Measurements from ENCODE around the gene GJB2. TPM values are rescaled to one million over a fixed set of nuclear protein-coding genes. Genes with fewer than 3 reads are reported as not detected.

The GJB2 gene
- total RNA-seq = 3.3 and 3.6 TPM in 2 replicates

DNA sequence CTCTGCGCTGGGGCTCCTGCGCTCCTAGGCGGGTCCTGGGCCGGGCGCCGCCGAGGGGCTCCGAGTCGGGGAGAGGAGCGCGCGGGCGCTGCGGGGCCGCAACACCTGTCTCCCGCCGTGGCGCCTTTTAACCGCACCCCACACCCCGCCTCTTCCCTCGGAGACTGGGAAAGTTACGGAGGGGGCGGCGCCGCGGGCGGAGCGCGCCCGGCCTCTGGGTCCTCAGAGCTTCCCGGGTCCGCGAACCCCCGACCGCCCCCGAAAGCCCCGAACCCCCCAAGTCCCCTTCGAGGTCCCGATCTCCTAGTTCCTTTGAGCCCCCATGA is at the start of gene GJB2:
TSS of gene GJB2 (minus strand) at position 103 of the 326 bp plus-strand sequence. CDS start 3,357 bp downstream, outside the sequence.
- Mint-ChIP-seq H3K4me1 (peaks cover 30% of the 10 kb centered on the region), H3K27ac (peak within 1 kb of the TSS; percentile 26), H3K9me3 (no peaks in the 10 kb centered on the region), H3K36me3 (ENCODE audit: low read depth) (no peaks in the 10 kb centered on the region), H3K4me3 (peak within 1 kb of the TSS; percentile 69), H3K27me3 (peaks cover 62% of the 10 kb centered on the region)
- intact Hi-C loops (cut with micrococcal nuclease) = no loop called here
- peak; percentile 75 for DNase-seq

DNA sequence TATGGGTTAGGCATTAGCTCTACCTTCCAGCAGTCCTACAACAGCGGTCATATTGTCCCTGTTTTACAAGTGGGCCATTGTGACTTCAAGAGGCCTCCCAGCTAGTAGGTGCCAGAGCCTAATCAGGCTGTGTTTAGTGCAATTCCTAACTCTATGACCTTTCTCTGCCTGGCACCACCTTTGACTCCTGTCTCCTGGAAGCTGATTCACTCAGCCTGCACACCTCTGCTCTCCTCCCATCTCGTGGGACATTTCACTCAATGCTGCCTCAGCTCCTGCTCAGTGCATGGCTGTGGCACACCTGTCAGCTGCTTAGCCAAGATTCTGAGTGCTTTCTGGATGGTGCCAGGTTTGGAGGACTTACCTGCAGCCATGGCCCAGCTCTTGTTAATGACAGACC is 48.9 kb upstream of the GJB2 start:
- Mint-ChIP-seq H3K36me3 (ENCODE audit: low read depth) (no peaks in the 10 kb centered on the region), H3K27me3 (peaks cover 6% of the 10 kb centered on the region), H3K9me3 (no peaks in the 10 kb centered on the region), H3K27ac (no peak overlapping the region), H3K4me3 (no peak overlapping the region), H3K4me1 (no peaks in the 10 kb centered on the region)
- no peak for DNase-seq
- intact Hi-C loops (cut with micrococcal nuclease) = no loop called here

DNA sequence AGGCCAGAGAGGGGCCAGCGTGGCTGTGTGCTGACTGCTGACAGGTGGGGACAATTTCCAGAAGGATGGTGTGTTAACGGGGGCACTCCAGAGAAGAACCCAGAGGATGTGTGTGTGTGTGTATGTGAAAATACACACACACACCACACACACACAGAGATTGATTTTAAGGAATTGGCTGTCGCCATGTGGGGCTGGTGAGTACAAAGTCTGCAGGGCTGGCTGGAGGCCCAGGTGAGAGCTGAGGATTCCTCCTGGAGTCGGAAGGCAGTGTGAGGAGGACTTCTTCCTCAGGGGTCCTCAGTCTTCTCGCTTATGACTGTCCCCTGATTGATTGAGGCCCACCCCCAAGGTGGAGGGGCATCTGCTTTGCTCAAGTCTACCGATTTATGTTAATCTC is 47.0 kb upstream of the GJB2 start:
- Mint-ChIP-seq H3K9me3 (no peaks in the 10 kb centered on the region), H3K27me3 (peaks cover 9% of the 10 kb centered on the region), H3K36me3 (ENCODE audit: low read depth) (no peaks in the 10 kb centered on the region), H3K27ac (no peak overlapping the region), H3K4me3 (no peak overlapping the region), H3K4me1 (no peaks in the 10 kb centered on the region)
- no peak for DNase-seq
- intact Hi-C loops (cut with micrococcal nuclease) = no loop called here

DNA sequence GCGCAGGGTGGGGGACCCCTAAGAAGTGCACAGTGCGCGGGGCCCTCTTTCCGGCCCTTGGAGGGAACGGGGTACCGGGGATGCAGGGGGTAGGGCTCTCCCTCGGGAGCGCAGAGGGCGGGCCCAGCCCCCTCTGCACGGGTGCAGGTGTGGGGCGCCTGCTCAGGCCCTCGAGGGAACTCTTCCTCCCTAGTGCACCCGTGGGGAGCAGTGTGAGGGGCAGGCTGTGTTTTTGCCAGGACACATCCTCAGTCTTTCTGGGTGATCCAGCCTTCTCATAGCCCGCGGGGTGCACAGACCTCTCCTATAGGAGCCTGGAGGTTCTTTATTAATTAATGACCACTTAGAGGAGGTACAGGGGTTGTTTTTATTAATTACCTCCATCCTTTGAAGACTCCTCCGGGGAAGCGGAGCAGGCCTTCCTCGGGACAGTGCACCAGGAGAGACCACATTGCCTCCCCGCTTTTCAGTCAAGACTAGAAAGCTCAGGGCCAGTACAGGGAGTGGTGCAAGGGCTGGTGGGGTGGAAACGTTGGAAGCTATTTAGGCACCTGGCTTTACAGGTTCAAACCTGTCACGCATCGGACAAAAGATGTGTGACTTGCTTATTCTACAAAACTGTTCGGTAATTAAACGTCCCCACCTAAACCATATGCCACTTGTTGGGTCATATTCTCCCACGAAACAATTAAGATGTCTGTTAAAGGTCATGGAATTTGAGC is 40.0 kb upstream of the GJB2 start:
- no peak for DNase-seq
- no peaks in the 10 kb centered on the region for H3K9me3 Mint-ChIP-seq
- intact Hi-C loops (cut with micrococcal nuclease) = no loop called here
- peaks cover 45% of the 10 kb centered on the region for H3K27me3 Mint-ChIP-seq
- no peak overlapping the region for H3K27ac Mint-ChIP-seq
- H3K4me3 Mint-ChIP-seq = no peak overlapping the region
- peaks cover 7% of the 10 kb centered on the region for H3K4me1 Mint-ChIP-seq
- H3K36me3 Mint-ChIP-seq (ENCODE audit: low read depth) = no peaks in the 10 kb centered on the region

DNA sequence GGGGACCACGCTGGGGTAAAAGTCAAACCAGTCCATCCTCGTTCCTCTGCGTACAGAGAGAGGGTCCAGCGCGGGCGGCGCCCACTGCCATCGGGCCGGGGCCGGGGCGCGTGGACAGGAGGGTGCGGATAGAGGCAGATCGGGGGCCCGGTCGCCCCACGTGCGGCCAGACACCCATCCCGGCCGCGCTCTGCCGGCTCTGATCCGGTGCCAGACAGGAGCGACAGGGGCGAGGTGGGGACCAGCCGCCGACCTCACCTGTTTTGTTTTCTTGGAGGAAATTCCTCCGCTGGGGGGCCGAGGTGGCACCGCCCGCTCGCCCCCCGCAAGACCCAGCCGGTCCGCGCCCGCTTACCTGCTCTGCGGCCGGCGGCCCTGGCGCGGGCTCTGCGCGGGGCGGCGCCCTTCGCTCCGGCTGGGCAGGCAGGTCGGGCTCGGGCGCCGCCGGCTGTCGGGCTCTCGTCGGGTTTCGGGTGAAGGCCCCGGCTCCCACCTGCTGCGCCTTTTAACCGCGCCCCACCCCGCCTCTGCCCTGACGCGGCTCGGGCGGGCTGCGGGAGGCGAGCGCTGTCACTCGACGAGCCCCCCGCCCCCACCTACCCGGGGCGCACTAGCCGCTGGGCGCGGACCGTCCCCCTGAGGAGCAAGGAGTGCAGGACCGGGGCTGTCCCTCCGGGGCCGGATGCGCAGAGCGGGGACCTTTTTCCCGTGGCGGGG is 39.3 kb upstream of the GJB2 start, which contains the start of gene GJB6:
TSS of gene GJB6 (minus strand) at position 481 of the 717 bp plus-strand sequence. CDS start 8,839 bp downstream, outside the sequence.
- peak; percentile 74 for DNase-seq
- Mint-ChIP-seq H3K4me1 (peaks cover 7% of the 10 kb centered on the region), H3K36me3 (ENCODE audit: low read depth) (no peaks in the 10 kb centered on the region), H3K4me3 (peak within 1 kb of the TSS; percentile 81), H3K27ac (peak within 1 kb of the TSS; percentile 39), H3K27me3 (peaks cover 50% of the 10 kb centered on the region), H3K9me3 (no peaks in the 10 kb centered on the region)
- intact Hi-C loops (cut with micrococcal nuclease) = no loop called here

DNA sequence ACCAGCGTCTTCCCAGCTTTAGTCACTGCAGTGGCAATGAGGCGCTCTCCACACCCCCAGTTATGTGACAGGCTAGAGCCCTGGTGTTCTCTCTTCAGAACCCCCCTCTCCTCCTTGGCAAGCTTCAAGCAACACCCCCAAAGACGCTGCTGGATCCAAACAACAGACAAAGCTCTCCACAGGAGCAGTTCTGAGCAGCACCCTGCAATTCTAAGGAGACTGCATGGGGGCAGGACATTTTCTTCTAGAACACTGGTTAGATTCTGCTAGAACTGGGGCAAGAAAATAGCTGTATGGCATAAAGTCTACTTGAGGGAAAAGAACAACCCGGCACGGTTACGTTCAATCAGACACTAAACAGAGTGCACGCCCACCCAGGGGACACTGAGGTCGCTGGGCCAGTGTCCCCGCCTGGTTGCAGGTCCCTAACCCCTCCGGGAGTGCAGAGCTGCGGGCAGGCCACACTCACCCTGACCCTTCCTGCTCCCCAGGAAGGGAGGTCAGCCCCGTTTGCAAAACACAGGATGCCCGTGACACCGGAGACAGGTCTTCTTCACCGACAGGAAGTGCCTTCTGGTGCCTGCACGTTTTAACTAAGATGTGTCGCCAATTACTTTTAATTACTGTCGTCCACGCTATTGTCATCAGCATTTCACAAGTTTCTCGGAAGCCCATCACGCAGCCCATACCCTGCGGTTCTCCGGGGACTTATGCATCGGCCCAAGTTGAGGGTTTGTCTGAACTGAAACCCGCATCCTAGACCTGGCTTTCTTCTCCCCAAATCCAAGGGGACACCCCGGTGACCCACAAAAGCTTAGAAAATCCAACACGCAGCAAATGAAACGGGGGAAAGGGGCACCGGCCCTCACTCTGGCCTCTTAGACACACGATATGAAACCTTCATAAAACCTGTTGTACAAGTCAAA is 38.4 kb upstream of the GJB2 start:
- DNase-seq = peak; percentile 66
- peak overlapping the region; percentile 39 for H3K27ac Mint-ChIP-seq
- H3K27me3 Mint-ChIP-seq = peaks cover 50% of the 10 kb centered on the region

DNA sequence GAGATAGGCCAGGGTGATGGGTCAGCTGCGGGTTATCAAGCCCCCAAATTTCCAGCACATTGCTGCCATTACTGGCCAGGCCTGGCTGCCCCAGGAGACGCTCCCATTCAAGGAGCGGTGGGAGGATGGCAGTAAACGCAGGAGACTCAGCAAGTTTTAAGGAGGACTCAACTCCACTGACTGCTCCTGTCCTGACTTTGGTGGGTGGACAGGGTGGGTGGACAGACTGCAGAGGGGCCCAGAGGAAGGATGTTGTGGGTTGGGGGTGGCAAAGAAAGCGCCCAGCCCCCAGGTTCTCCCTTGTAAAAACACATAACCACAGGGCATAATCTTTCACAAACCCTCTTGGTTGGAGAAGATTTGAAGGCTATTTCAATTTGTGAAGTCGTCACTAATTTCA is 35.0 kb upstream of the GJB2 start:
- DNase-seq = no peak
- Mint-ChIP-seq H3K9me3 (no peaks in the 10 kb centered on the region), H3K27ac (no peak overlapping the region), H3K4me1 (peaks cover 7% of the 10 kb centered on the region), H3K27me3 (peaks cover 42% of the 10 kb centered on the region), H3K36me3 (ENCODE audit: low read depth) (no peaks in the 10 kb centered on the region), H3K4me3 (no peak overlapping the region)
- intact Hi-C loops (cut with micrococcal nuclease) = no loop called here

More for the DNA sequence above, 38.4 kb upstream of the GJB2 start:
- intact Hi-C loops (cut with micrococcal nuclease) = no loop called here
- no peaks in the 10 kb centered on the region for H3K36me3 Mint-ChIP-seq (ENCODE audit: low read depth)
- H3K4me3 Mint-ChIP-seq = peak overlapping the region; percentile 81
- peaks cover 7% of the 10 kb centered on the region for H3K4me1 Mint-ChIP-seq
- H3K9me3 Mint-ChIP-seq = no peaks in the 10 kb centered on the region

DNA sequence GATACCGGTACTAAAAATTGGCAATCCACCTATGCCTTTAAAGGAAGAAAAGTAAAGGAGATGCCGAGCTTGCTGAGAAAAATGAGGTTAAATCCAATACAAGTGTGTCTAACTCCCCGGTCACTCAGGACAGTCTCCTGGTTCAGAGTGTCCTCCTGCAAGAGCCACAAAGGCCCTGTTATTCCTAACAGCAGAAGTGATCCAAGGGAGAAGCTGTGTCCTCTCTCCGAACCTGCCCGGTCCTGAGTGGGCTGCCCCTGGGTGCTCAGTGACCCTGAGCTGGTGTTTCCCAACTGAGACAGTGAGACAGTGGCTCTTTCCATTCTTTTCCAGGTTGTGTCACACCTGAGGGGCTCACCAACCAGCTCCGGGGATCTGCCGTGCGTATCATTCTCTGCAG is 34.5 kb upstream of the GJB2 start:
- no peak for DNase-seq
- H3K27ac Mint-ChIP-seq = no peak overlapping the region
- peaks cover 7% of the 10 kb centered on the region for H3K4me1 Mint-ChIP-seq

DNA sequence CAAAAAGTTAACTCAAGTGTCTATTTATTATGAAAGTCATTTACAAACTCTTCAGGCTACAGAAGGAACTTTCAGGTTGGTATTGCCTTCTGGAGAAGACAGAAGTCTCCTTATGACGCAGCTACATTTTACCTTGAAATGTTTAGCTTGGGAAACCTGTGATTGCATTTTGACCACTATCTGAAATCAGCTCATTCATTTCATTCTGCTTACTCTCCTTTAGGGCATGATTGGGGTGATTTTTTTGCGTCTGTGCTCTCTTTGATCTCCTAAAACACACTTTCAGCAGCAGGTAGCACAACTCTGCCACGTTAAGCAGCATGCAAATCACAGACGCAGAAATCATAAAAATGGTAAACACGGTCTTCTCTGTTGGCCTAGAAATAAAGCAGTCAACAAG is 29.8 kb upstream of the GJB2 start:
- no peak overlapping the region for H3K4me3 Mint-ChIP-seq
- H3K27me3 Mint-ChIP-seq = peaks cover 19% of the 10 kb centered on the region
- peaks cover 18% of the 10 kb centered on the region for H3K4me1 Mint-ChIP-seq
- peaks cover 8% of the 10 kb centered on the region for H3K9me3 Mint-ChIP-seq
- intact Hi-C loops (cut with micrococcal nuclease) = no loop called here
- peaks cover 3% of the 10 kb centered on the region for H3K36me3 Mint-ChIP-seq (ENCODE audit: low read depth)
- DNase-seq = no peak
- no peak overlapping the region for H3K27ac Mint-ChIP-seq

More for the DNA sequence above, 34.5 kb upstream of the GJB2 start:
- H3K9me3 Mint-ChIP-seq = no peaks in the 10 kb centered on the region
- no peaks in the 10 kb centered on the region for H3K36me3 Mint-ChIP-seq (ENCODE audit: low read depth)
- intact Hi-C loops (cut with micrococcal nuclease) = no loop called here
- no peak overlapping the region for H3K4me3 Mint-ChIP-seq
- peaks cover 40% of the 10 kb centered on the region for H3K27me3 Mint-ChIP-seq

DNA sequence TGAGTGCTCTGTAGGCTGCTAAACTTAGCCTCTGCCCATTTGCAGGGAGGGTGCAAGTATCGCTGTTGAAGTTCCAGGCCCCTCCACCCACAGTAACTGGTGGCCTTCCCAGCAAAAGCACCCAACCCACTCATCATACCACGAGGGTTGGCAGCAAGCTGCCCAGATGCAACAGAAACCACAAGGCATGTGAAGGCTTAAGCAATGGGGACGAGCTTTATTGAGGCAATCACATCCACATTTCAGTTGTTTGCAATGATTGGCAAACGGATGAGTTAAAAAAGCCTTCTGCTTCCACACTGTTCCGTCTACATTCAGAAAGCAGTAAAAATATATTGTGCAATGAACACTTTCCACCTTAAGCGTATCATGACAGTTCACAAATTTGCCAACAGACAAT is 29.0 kb upstream of the GJB2 start:
- peaks cover 3% of the 10 kb centered on the region for H3K36me3 Mint-ChIP-seq (ENCODE audit: low read depth)
- peaks cover 8% of the 10 kb centered on the region for H3K9me3 Mint-ChIP-seq
- H3K27me3 Mint-ChIP-seq = peaks cover 19% of the 10 kb centered on the region
- H3K27ac Mint-ChIP-seq = no peak overlapping the region
- peaks cover 18% of the 10 kb centered on the region for H3K4me1 Mint-ChIP-seq
- peak; percentile 49 for DNase-seq
- H3K4me3 Mint-ChIP-seq = no peak overlapping the region
- intact Hi-C loops (cut with micrococcal nuclease) = no loop called here

DNA sequence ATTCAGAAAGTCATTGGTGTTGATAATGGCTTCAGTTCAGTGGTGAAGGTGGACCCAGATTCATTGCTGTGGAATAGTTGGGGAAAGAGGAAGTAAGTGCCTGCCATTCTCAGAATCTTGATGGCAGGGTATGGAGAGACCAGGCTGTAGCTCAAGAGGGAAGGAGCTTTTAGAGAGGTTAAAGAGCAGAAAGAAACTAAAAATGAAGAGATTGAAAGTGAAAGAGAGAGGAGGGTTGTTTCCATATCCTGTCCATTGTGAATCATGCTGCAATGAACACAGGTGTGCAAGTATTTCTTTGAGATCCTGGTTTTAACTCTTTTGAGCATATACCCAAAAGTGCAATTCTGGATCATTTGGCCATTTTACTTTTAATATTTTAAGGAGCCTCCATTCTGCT is 26.8 kb upstream of the GJB2 start:
- peaks cover 8% of the 10 kb centered on the region for H3K9me3 Mint-ChIP-seq
- peak; percentile 65 for DNase-seq
- H3K4me1 Mint-ChIP-seq = peaks cover 18% of the 10 kb centered on the region
- H3K27ac Mint-ChIP-seq = peak overlapping the region; percentile 91
- intact Hi-C loops (cut with micrococcal nuclease) = no loop called here
- peak overlapping the region; percentile 69 for H3K4me3 Mint-ChIP-seq
- H3K36me3 Mint-ChIP-seq (ENCODE audit: low read depth) = peaks cover 3% of the 10 kb centered on the region
- peaks cover 20% of the 10 kb centered on the region for H3K27me3 Mint-ChIP-seq

DNA sequence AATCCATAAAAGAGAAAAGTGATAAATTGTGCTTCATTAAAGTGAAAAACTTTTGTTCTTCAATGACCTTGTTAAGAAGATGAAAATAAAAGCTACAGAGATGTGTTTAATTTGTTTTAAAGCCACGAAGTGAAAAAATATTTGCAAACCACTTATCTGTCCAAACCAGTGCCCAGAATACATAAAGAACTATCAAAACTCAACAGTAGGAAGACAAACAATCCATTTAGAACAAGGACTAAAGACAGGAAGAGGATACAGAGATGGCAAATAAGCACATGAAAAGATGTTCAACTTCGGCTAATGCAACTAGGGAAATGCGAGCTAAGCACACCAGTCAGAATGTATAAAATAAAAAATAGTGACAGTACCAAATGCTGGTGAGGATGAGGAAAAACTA is 24.4 kb upstream of the GJB2 start:
- Mint-ChIP-seq H3K9me3 (peaks cover 14% of the 10 kb centered on the region), H3K27ac (no peak overlapping the region), H3K4me3 (no peak overlapping the region), H3K4me1 (peaks cover 18% of the 10 kb centered on the region), H3K36me3 (ENCODE audit: low read depth) (peaks cover 3% of the 10 kb centered on the region), H3K27me3 (peaks cover 27% of the 10 kb centered on the region)
- intact Hi-C loops (cut with micrococcal nuclease) = no loop called here
- DNase-seq = peak; percentile 34

DNA sequence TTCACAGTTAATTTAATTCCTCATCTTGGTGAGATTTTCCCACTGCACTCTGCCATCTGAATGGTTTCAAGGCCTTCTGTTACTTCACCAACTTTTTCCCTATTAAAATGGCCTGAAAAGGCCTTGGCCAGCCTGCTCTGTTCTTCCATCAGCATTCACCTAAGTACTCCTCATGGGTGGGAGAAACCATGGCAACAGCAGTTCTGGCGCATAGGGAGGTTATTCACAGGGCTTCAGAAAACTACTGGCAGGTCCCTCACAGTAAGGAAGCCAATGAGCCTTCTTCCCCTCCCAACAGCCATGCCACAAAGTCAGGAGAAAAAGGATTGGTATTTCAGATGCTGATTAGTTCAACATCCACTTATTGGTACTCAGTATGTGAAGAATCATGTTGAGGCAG is 17.2 kb upstream of the GJB2 start:
- H3K9me3 Mint-ChIP-seq = peaks cover 6% of the 10 kb centered on the region
- no peaks in the 10 kb centered on the region for H3K36me3 Mint-ChIP-seq (ENCODE audit: low read depth)
- H3K27me3 Mint-ChIP-seq = peaks cover 27% of the 10 kb centered on the region
- H3K27ac Mint-ChIP-seq = no peak overlapping the region
- peaks cover 2% of the 10 kb centered on the region for H3K4me1 Mint-ChIP-seq
- DNase-seq = peak; percentile 50
- no peak overlapping the region for H3K4me3 Mint-ChIP-seq
- intact Hi-C loops (cut with micrococcal nuclease) = no loop called here
